Motor neuron (in vitro differentiated cells): ENCODE data around the gene DEFB125. TPM values are rescaled to one million over a fixed set of nuclear protein-coding genes. Genes with fewer than 3 reads are reported as not detected.
"Not testable (repeated sequence)": the region's sequence is repeated elsewhere in the genome, so short reads cannot be mapped to it uniquely, and the experiment has no call there.

Experiments used
- ATAC-seq, 8 experiments: fragments of 200-7000 bp; cut with Tn5 transposase; replicated peaks in 6 of 8; 2 replicates each; pipeline ENCODE4 v1.8.0; 2021; ENCODE audit warnings: mild to moderate bottlenecking in 8 of 8, moderate library complexity in 8 of 8
- H3K27ac ChIP-seq, 2 donors: fragments of 250-450 bp; sonication (Bioruptor Pico); 2 replicates each; pipeline ENCODE4 v1.9.0; 2021; ENCODE audit warnings: antibody characterized with exemption in 2 of 2, mild to moderate bottlenecking in 2 of 2, moderate library complexity in 1 of 2
- H3K4me1 ChIP-seq, 2 donors: fragments of 250-450 bp; sonication (Bioruptor Pico); replicated peaks in 1 of 2; 2 replicates each; pipeline ENCODE4 v1.6.1; 2021; ENCODE audit warnings: antibody characterized with exemption in 2 of 2, mild to moderate bottlenecking in 2 of 2, moderate library complexity in 1 of 2
- H3K4me3 ChIP-seq, 5 donors: fragments of 250-450 bp; sonication (Bioruptor Pico); 2 replicates each; pipeline ENCODE4 v1.9.0; 2021; ENCODE audit warnings: antibody characterized with exemption in 5 of 5, mild to moderate bottlenecking in 5 of 5, moderate library complexity in 4 of 5
- WGBS, 10 experiments: fragments of 450-650 bp; shearing (Covaris generic); methylation state at CpG; one replicate each; pipeline ENCODE4 v1.0.0; 2022; 5-methylcytosine and 5-hydroxymethylcytosine counted together
- in situ Hi-C, 9 experiments: fragments of 400-800 bp; cut with MboI; loops; one replicate each; pipeline ENCODE4 v1.15.0; 2021; ENCODE audit warnings: low sequenced_read_pairs in 9 of 9, low pct_unique_long_range_greater_than_20kb in 2 of 9; ENCODE audit not compliant: unreplicated experiment in 9 of 9
- total RNA-seq, 8 experiments: library from RNA; unstranded; fragments of 300-600 nt; gene quantifications; 2 replicates each; pipeline versions ENCODE4 v1.2.3 to v1.2.4, GENCODE V29; 2022

Gene DEFB125
- total RNA-seq, 8 experiments from 2014 or later: 0.23 to 0.71 TPM; not detected in 6

DNA sequence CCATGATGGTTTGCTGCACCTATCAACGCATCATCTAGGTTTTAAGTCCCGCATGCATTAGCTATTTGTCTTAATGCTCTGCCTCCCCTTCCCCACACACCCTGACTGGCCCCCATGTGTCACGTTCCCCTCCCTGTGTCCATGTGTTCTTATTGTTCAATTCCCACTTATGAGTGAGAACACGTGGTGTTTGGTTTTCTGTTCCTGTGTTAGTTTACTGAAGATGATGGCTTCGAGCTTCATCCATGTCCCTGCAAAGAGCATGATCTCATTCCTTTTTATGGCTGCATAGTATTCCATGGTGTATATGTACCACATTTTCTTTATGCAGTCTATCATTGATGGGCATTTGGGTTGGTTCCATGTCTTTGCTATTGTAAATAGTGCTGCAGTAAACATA lies 10.2 kb downstream of the DEFB125 start:
- in situ Hi-C loops, ATAC-seq: not testable (repeated sequence)

DNA sequence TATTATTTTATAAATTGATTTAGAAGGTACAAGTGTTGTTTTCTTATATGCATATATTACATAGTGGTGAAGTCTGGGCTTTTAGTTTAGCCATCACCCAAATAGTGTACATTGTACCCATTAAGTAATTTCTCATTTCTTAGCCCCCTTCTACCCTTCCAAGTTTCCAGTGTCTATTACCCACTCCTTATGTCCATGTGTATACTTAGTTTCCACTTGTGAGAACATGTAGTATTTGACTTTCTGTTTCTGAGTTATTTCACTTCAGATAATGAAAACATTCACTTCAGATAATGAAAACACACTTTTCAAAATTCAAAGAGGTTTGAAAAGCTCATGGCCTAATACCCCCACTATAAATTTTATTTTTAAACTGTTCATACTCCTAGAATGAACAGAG lies 14.5 kb downstream of the DEFB125 start:
- H3K4me1 ChIP-seq: no peaks in the 10 kb centered on the region
- no peak overlapping the region for H3K27ac ChIP-seq
- no peak for ATAC-seq
- no peak overlapping the region for H3K4me3 ChIP-seq
- in situ Hi-C loops: no loop called here

More for the DNA sequence above, 10.2 kb downstream of the DEFB125 start:
- H3K27ac ChIP-seq, H3K4me3 ChIP-seq, H3K4me1 ChIP-seq: not testable (repeated sequence)
- 0 to 100% (median 38%) methylated on average over 1 to 2 of the region's 5 CpGs; no CpG with 5 or more reads in 6 of the 10 experiments for WGBS, 10 experiments

DNA sequence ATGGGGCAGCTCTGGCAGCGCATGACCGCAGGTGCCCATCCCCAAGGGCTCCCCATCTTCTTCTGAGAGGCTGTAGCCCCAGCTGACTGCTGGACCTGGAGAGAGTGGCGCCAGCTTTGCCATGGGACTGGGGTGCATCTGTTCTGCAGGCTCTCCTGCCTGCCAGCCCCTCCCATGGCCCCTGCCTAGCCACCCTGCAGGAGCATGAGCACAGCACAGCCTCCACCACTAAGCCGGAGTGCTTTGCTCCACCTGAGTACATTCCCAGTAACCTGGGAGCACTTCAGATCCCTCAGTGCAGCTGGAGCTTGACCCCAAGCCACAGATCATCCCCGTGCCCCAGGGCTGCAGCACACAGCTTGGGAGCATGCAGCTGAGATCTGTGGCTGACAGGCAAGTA lies 16.0 kb downstream of the DEFB125 start:
- 8 to 83% (median 80%) methylated on average over 1 to 2 of the region's 5 CpGs; no CpG with 5 or more reads in 7 of the 10 experiments for WGBS, 10 experiments
- in situ Hi-C loops: no loop called here
- Histone ChIP-seq H3K4me3 (no peak overlapping the region), H3K27ac (no peak overlapping the region), H3K4me1 (no peaks in the 10 kb centered on the region)
- ATAC-seq: no peak

DNA sequence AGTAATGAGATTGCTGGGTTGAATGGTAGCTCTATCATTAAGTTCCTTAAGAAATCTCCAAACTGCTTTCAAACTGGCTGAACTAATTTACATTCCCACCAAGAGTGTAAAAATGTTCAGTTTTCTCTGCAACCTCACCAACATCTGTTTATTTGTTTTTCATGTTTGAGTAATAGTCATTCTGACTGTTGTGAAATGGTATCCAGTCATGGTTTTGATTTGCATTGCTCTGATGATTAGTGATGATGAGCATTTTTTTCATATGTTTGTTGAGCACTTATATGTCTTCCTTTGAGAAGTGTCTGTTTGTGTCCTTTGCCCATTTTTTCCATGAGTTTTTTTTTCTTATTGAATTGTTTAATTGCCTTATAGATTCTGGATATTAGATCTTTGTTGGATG lies 24.9 kb downstream of the DEFB125 start:
- Histone ChIP-seq H3K27ac (no peak overlapping the region), H3K4me3 (no peak overlapping the region), H3K4me1 (no peaks in the 10 kb centered on the region)
- in situ Hi-C loops: no loop called here
- peak in 2 of 8 experiments; percentile 20 to 55 for ATAC-seq

DNA sequence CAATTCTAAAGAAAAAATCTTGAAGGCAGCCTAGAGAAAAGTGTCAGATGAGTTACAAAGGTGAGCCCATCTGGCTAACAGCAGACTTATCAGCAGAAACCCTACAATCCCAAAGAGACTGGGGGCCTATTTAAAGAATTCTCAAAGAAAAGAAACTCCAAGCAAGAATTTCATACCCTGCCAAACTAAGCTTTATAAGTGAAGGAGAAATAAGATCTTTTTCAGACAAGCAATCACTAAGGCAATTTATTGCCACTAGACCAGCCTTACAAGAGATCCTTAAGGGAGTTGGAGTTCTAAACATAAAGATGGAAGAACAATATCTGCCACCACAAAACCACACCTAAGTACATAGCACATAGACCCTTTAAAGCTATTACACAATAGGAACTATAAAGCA lies 30.0 kb downstream of the DEFB125 start:
- in situ Hi-C loops: no loop called here
- ATAC-seq: no peak
- H3K4me1 ChIP-seq: no peaks in the 10 kb centered on the region
- no peak overlapping the region for H3K4me3 ChIP-seq
- no peak overlapping the region for H3K27ac ChIP-seq

DNA sequence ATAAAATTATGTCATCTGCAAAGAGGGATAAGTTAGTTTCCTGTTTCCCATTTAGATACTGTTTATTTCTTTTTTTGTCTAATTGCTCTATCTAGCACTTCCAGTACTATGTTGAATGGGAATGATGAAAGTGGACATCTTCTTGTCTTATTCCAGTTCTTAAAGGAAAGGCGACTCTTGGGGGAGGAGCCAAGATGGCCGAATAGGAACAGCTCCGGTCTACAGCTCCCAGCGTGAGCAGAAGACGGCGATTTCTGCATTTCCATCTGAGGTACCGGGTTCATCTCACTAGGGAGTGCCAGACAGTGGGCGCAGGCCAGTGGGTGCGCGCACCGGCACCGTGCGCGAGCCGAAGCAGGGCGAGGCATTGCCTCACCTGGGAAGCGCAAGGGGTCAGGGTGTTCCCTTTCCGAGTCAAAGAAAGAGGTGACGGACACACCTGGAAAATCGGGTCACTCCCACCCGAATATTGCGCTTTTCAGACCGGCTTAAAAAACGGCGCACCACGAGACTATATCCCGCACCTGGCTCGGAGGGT lies 42.4 kb downstream of the DEFB125 start:
- ATAC-seq, H3K4me3 ChIP-seq, in situ Hi-C loops, H3K4me1 ChIP-seq, H3K27ac ChIP-seq: not testable (repeated sequence)
- 39 to 93% (median 71%) methylated on average over 1 to 6 of the region's 28 CpGs; no CpG with 5 or more reads in 4 of the 10 experiments for WGBS, 10 experiments

DNA sequence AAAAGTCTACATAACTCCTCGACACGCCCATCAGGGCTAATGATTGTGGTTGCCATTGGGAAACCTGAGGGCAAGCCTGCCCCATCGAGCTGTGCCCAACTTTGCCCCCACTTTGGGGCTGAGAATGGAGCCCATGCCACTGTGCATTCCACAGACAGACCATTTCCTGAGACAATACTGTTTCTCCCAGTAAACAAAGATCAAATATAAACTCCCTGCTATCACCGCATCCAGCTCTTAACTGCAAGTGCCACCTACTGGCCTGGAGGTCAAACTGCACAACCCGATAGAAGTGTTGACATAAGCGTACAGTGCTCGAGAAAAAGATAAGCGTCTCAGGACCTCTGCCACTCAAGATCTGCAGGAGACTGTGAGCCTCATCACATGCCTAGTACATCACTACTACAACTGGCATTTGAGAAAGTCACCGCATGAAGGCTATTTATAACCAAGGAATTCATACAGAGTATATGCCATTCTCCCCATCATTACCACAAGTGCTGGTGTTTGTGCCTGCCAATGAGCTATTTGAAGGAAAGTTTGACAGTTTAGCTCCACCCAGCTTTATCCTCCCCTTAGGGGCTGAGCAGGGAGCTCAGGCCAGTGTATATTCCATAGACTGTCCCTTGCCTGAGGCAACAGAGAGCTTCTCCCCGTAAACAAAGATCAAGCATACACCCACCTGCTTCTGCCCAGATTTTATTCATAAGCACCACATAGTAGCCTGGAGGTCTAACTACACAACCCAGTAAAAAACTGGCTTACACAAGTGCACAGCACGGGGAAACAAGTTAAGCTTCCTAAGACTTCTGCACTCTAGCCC lies 50.4 kb downstream of the DEFB125 start:
- Histone ChIP-seq H3K27ac (no peak overlapping the region), H3K4me1 (no peaks in the 10 kb centered on the region), H3K4me3 (no peak overlapping the region)
- 0 to 100% (median 71%) methylated on average over 1 to 7 of the region's 11 CpGs; no CpG with 5 or more reads in 2 of the 10 experiments for WGBS, 10 experiments
- in situ Hi-C loops: no loop called here
- peak in 3 of 8 experiments; percentile 38 to 89 (median 82) for ATAC-seq

DNA sequence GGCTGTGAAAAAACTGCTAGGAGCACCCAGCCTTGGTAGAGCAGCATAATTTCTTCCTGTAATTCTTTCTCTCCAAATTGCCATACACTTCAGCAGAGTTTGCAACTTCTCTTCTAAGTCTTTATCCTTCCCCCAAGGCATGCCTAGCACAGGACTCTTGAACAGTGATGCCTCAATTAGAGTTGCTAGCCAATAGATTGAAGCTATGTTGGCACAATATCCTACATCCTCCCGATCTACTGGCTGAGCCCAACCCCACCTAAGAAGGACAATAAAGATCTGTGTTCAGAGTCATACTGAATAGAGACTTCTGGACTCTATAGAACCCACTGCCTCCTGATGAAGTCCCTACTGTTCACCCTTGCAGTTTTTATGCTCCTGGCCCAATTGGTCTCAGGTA lies 54.8 kb downstream of the DEFB125 start, which contains the start of gene DEFB126:
Gene DEFB126, plus strand, starts transcription at position 301 of the 400 bp plus-strand sequence. Its CDS starts 39 bp downstream, at position 340.
- WGBS, 10 experiments: 0 to 75% (median 33%) methylated on average over 1 of the region's 1 CpG; no CpG with 5 or more reads in 6 of the 10 experiments
- H3K4me1 ChIP-seq: no peaks in the 10 kb centered on the region
- H3K4me3 ChIP-seq: no peak within 1 kb of the TSS
- H3K27ac ChIP-seq: no peak within 1 kb of the TSS
- in situ Hi-C loops: no loop called here
- no peak for ATAC-seq

DNA sequence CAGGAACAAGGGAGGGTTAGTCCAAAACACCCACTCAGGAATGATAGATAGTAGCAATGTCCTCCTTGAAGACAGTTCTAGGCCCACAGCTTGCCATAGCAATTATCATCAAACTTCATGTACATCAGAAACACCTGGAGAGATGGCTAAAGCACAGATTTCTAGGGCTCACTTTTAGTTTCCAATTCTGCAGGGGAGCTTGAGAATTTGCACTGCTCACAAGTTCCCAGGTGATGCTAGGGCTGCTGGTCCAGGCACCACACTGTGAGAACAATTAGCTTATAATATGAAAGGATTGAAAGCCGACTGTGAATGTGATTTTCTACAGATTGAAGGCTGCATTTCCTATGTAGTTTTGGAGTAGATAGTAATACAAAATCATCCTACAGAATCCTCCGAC lies 58.4 kb downstream of the DEFB125 start:
- WGBS, 10 experiments: 14 to 100% (median 47%) methylated on average over 1 to 2 of the region's 2 CpGs
- in situ Hi-C loops: no loop called here
- H3K4me1 ChIP-seq: no peaks in the 10 kb centered on the region
- no peak for ATAC-seq
- H3K27ac ChIP-seq: no peak overlapping the region
- H3K4me3 ChIP-seq: no peak overlapping the region

Other genes starting within 250 kb of the DEFB125 start
- gene DEFB126, start 54.9 kb downstream of the DEFB125 start, total RNA-seq: not detected
- gene DEFB127, start 69.8 kb downstream of the DEFB125 start, total RNA-seq: not detected
- not detected for gene DEFB128, start 102.0 kb downstream of the DEFB125 start, total RNA-seq
- gene DEFB129, start 139.6 kb downstream of the DEFB125 start, total RNA-seq: not detected
- gene DEFB132, start 170.1 kb downstream of the DEFB125 start, total RNA-seq: under 1 TPM in 2 of 8 experiments, not detected in 6; 0.15 to 0.52 TPM
- 10 to 100 TPM in 2 of 8 experiments, 1 to 10 TPM in 6; 2.4 to 11.7 (median 8.0) TPM for gene C20orf96, start 203.1 kb downstream of the DEFB125 start, total RNA-seq
- 10 to 100 TPM; 14.3 to 31.7 (median 20.6) TPM for gene ZCCHC3, start 209.9 kb downstream of the DEFB125 start, total RNA-seq
- gene SOX12, start 237.9 kb downstream of the DEFB125 start, total RNA-seq: 10 to 100 TPM in 7 of 8 experiments, 1 to 10 TPM in 1; 5.0 to 26.6 (median 19.0) TPM